Smooth muscle cell (in vitro differentiated cells): Measurements from ENCODE around the gene SMKR1. TPM values are rescaled to one million over a fixed set of nuclear protein-coding genes. Genes with fewer than 3 reads are reported as not detected.

ENCODE experiments used
- DNase-seq: peaks from one replicate; lab custom pipeline; 2025; ENCODE audit not compliant: unreplicated experiment; lab: John Stamatoyannopoulos, UW
- H2AFZ ChIP-seq: fragments of 200-600 bp; sonication (generic); 2 replicates; pipeline ENCODE4 v1.6.0; 2016; ENCODE audit warnings: antibody characterized with exemption, low read depth, mild to moderate bottlenecking
- H3F3A ChIP-seq: fragments of 200-600 bp; sonication (generic); 2 replicates; pipeline ENCODE4 v1.6.0; 2017; ENCODE audit warnings: antibody characterized with exemption, low read depth
- H3K27ac ChIP-seq: fragments of 200-600 bp; sonication (generic); 2 replicates; pipeline ENCODE4 v1.5.1; 2016; ENCODE audit warnings: low read depth, mild to moderate bottlenecking
- H3K27me3 ChIP-seq: fragments of 200-600 bp; sonication (generic); 2 replicates; pipeline ENCODE4 v1.6.1; 2016; ENCODE audit warnings: low read depth, mild to moderate bottlenecking
- H3K36me3 ChIP-seq: fragments of 200-600 bp; sonication (generic); 2 replicates; pipeline ENCODE4 v1.5.1; 2016; ENCODE audit warnings: low read depth
- H3K4me1 ChIP-seq: fragments of 200-600 bp; sonication (generic); 2 replicates; pipeline ENCODE4 v1.5.1; 2016; ENCODE audit warnings: low read depth
- H3K4me2 ChIP-seq: fragments of 200-600 bp; sonication (generic); 2 replicates; pipeline ENCODE4 v1.6.0; 2016; ENCODE audit warnings: mild to moderate bottlenecking
- H3K4me3 ChIP-seq: fragments of 200-600 bp; sonication (generic); 2 replicates; pipeline ENCODE4 v1.5.1; 2016; ENCODE audit warnings: mild to moderate bottlenecking
- H3K79me2 ChIP-seq: fragments of 200-600 bp; sonication (generic); 2 replicates; pipeline ENCODE4 v1.6.0; 2016; ENCODE audit warnings: low read depth, mild to moderate bottlenecking
- H3K9ac ChIP-seq: fragments of 200-600 bp; sonication (generic); 2 replicates; pipeline ENCODE4 v1.6.0; 2016; ENCODE audit warnings: low read depth
- H3K9me3 ChIP-seq: fragments of 200-600 bp; sonication (generic); replicated peaks from 2 replicates; pipeline ENCODE4 v1.5.1; 2016; ENCODE audit warnings: low read depth
- H4K20me1 ChIP-seq: fragments of 200-600 bp; sonication (generic); 2 replicates; pipeline ENCODE4 v1.6.0; 2016; ENCODE audit warnings: low read depth
- CTCF ChIP-seq: fragments of 200-600 bp; sonication (generic); IDR thresholded peaks from 2 replicates; pipeline ENCODE4 v1.5.1; 2017; ENCODE audit warnings: borderline replicate concordance, mild to moderate bottlenecking, antibody characterized with exemption; ENCODE audit not compliant: insufficient read depth, poor library complexity, severe bottlenecking
- WGBS: methylation state at CpG from one replicate; pipeline ENCODE4 v1.1.7; 2016; ENCODE audit warnings: low lambda C conversion rate; 5-methylcytosine and 5-hydroxymethylcytosine counted together
- polyA plus RNA-seq: library from polyadenylated mRNA; unstranded; fragments of >200 nt; fragmentation: Nextera tagmentation; extraction: Ambion mirVana; gene quantifications from 2 replicates; pipeline ENCODE4 v1.2.1, GENCODE V29; 2016
- total RNA-seq: library from RNA; depleted of rRNA; stranded (reverse); fragments of >200 nt; gene quantifications from 2 replicates; pipeline ENCODE4 v1.2.3, GENCODE V29; 2014

SMKR1 gene
- total and polyA plus RNA-seq, 2 experiments from 2014 or later, result not detected

GRCh38 chr7:129513546-129513945, 11.2 kb downstream of the SMKR1 start:
- Histone ChIP-seq H3K27ac (no peak overlapping the region), H2AFZ (no peak overlapping the region), H3K4me2 (no peak overlapping the region), H3K9ac (no peak overlapping the region), H3K9me3 (no peaks in the 10 kb centered on the region), H3K4me3 (no peak overlapping the region), H3K36me3 (no peaks in the 10 kb centered on the region), H3F3A (no peaks in the 10 kb centered on the region), H3K79me2 (no peaks in the 10 kb centered on the region), H3K4me1 (no peaks in the 10 kb centered on the region), H3K27me3 (peaks cover 18% of the 10 kb centered on the region), H4K20me1 (no peaks in the 10 kb centered on the region)
- WGBS, result 89% methylated on average over 10 of the region's 10 CpGs
- no peak for DNase-seq
- TF ChIP-seq CTCF, result no peak

- Histone ChIP-seq H3F3A (no peaks in the 10 kb centered on the region), H3K4me2 (no peak overlapping the region), H3K27me3 (peaks cover 13% of the 10 kb centered on the region), H3K79me2 (no peaks in the 10 kb centered on the region), H3K4me1 (no peaks in the 10 kb centered on the region), H4K20me1 (no peaks in the 10 kb centered on the region), H3K9ac (no peak overlapping the region), H3K9me3 (no peaks in the 10 kb centered on the region), H3K27ac (no peak overlapping the region), H2AFZ (no peak overlapping the region), H3K4me3 (no peak overlapping the region), H3K36me3 (no peaks in the 10 kb centered on the region)
- WGBS, result 44% methylated on average over 4 of the region's 4 CpGs
- DNase-seq, result no peak
- no peak for TF ChIP-seq CTCF
Observed at GRCh38 chr7:129514683-129515082, 12.4 kb downstream of the SMKR1 start.

DNA sequence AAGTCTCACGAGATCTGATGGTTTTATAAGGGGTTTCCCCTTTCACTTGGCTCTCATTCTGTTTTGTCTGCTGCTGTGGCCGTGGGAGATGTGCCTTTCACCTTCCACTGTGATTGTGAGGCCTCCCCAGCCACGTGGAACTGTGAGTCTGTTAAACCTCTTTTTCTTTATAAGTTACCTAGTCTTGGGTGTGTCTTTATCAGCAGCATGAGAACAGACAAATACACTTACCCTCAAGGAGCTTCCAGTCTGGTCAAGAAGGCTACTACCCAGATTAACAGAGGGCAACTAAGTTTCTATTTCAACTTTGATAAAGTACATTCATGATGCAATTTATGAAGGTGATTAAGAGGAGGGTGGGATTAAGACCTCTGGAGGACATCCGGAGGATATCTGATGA, 13.1 kb downstream of the SMKR1 start:
- no peaks in the 10 kb centered on the region for H3F3A ChIP-seq
- no peak overlapping the region for H2AFZ ChIP-seq
- no peak for DNase-seq
- no peak overlapping the region for H3K9ac ChIP-seq
- no peaks in the 10 kb centered on the region for H3K36me3 ChIP-seq
- H3K9me3 ChIP-seq, result no peaks in the 10 kb centered on the region
- H3K4me2 ChIP-seq, result no peak overlapping the region
- H3K27me3 ChIP-seq, result peaks cover 13% of the 10 kb centered on the region
- 79% methylated on average over 4 of the region's 4 CpGs for WGBS
- H3K27ac ChIP-seq, result no peak overlapping the region
- no peaks in the 10 kb centered on the region for H4K20me1 ChIP-seq
- H3K4me1 ChIP-seq, result no peaks in the 10 kb centered on the region
- TF ChIP-seq CTCF, result no peak
- no peaks in the 10 kb centered on the region for H3K79me2 ChIP-seq
- H3K4me3 ChIP-seq, result no peak overlapping the region

- H3K36me3 ChIP-seq, result no peaks in the 10 kb centered on the region
- no peaks in the 10 kb centered on the region for H3K79me2 ChIP-seq
- H3K9me3 ChIP-seq, result no peaks in the 10 kb centered on the region
- WGBS, result 81% methylated on average over 6 of the region's 6 CpGs
- H4K20me1 ChIP-seq, result no peaks in the 10 kb centered on the region
- H3K4me2 ChIP-seq, result no peak overlapping the region
- H3K27me3 ChIP-seq, result peaks cover 23% of the 10 kb centered on the region
- H3K27ac ChIP-seq, result no peak overlapping the region
- no peaks in the 10 kb centered on the region for H3F3A ChIP-seq
- no peak overlapping the region for H3K4me3 ChIP-seq
- H2AFZ ChIP-seq, result no peak overlapping the region
- TF ChIP-seq CTCF, result no peak
- no peak overlapping the region for H3K9ac ChIP-seq
- DNase-seq, result no peak
- no peaks in the 10 kb centered on the region for H3K4me1 ChIP-seq
Observed at GRCh38 chr7:129517931-129518330, 15.6 kb downstream of the SMKR1 start.
